PC-3 (cell line): ENCODE results near the gene ARF1.

Experiments used
- EZH2 ChIP-seq: fragments of 300-600 bp; sonication (generic); IDR thresholded peaks from one replicate; pipeline ENCODE4 v1.6.1; 2017; ENCODE audit warnings: antibody characterized with exemption, mild to moderate bottlenecking, low read length; ENCODE audit not compliant: unreplicated experiment
- TF ChIP-seq, protein P1 (sequence below): fragments of 300-600 bp; sonication (generic); conservative IDR thresholded peaks from 2 replicates; pipeline ENCODE4 v1.5.1; 2017; ENCODE audit warnings: antibody characterized with exemption, low read depth, mild to moderate bottlenecking, low read length

DNA sequence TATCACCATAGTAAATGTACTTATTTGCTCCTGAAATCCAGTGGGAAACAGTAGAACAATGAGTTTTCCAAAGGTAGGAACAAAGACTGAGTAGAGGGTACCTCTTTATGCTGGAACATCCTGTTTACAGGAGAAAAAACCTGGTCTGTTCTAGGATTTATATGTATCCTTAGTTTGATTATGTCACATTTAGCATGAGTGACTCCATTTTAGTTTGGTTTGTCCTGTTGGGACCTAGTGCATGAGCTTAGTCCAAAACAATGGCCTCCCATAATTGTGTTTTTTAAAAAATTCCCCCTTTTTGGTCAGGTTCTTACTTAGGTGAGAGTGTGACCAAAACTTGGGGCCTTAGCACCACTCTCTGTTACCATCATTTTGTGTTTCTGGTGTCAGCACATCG is 30.1 kb downstream of the ARF1 start:
- TF ChIP-seq, protein P1, sequence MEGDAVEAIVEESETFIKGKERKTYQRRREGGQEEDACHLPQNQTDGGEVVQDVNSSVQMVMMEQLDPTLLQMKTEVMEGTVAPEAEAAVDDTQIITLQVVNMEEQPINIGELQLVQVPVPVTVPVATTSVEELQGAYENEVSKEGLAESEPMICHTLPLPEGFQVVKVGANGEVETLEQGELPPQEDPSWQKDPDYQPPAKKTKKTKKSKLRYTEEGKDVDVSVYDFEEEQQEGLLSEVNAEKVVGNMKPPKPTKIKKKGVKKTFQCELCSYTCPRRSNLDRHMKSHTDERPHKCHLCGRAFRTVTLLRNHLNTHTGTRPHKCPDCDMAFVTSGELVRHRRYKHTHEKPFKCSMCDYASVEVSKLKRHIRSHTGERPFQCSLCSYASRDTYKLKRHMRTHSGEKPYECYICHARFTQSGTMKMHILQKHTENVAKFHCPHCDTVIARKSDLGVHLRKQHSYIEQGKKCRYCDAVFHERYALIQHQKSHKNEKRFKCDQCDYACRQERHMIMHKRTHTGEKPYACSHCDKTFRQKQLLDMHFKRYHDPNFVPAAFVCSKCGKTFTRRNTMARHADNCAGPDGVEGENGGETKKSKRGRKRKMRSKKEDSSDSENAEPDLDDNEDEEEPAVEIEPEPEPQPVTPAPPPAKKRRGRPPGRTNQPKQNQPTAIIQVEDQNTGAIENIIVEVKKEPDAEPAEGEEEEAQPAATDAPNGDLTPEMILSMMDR: no peak
- TF ChIP-seq EZH2: no peak
